Measurements from ENCODE around the gene ATP2B2.

The ATP2B2 gene

DNA sequence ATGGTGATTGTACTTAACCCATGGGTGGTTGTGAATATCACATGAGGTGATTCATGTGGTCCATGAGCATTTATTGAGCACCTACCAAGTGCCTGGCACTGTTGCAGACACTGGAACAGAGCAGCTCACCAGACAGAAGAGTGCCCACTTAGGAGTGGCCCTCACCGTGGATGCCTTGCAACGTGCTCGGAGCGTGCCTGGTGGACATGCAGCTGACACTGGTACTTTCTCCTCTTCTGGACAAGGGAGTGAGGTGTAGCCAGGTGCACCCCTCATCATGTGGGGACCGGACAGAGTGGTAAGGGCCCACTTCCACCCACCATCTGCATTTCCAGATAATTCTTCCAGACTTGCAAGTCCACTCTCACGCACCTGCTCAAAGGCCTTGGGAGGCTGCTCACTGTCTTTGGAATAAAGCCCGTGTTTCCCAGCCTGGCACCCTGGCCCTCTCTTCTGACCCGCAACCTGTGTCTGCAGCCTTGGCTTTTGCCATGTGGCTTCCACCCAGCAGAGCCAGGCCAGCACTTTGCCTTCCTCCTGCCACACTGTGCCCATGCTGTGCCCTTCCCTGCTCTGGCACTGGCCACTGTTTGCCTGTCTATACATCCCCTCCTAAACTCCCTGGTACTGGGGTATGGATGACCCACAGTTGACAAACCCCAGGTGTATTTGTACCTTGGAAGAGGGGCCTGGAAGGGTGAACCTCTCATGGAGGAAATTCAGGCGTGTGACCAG lies 93.6 kb downstream of the ATP2B2 start:
- Histone ChIP-seq H3K4me1 (ENCODE audit: control insufficient read depth in 1 of 2, insufficient read depth in 2 of 2, low read length in 2 of 2) (no peaks in the 10 kb centered on the region), H3K27ac (ENCODE audit: low read length) (no peak overlapping the region), H3K9me3 (ENCODE audit: control insufficient read depth in 1 of 2, low read length in 2 of 2) (no peaks in the 10 kb centered on the region), H3K36me3 (ENCODE audit: control insufficient read depth in 1 of 2, insufficient read depth in 2 of 2, low read length in 2 of 2) (no peaks in the 10 kb centered on the region), H3K27me3 (ENCODE audit: low read depth, low read length) (no peaks in the 10 kb centered on the region), H3K4me3 (ENCODE audit: low read depth in 1 of 2, low read length in 2 of 2) (no peak overlapping the region)

DNA sequence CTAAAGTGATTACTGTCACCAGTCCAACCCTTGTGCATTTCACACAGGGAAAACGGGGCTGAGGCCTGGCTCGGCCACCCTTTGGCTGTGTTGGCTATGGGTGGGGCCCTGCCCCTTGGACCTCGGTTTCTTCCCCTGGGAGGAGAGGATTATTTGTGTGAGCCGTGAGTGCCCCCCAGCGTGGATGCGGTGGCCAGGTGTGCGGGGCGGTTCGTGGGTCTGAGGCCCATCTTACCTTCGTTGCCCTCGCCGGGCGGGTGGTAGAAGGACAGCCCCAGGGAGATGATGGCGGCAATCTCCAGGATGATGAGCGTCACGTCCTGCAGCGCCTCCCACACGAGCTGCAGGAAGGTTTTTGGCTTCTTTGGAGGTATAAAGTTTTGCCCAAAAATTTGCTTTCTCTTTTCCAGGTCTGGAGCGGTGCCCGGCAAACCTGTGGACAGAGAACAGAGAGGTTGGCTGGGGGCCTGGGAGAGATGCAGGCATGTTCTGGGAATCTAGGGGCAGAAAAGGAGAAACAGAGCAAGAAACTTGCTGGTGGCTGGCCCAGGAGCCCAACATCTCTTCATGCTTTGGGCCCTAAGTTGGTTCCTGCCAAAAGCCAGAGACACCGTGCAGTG lies 94.9 kb downstream of the ATP2B2 start:
- Histone ChIP-seq H3K27ac (ENCODE audit: low read length) (no peak overlapping the region), H3K27me3 (ENCODE audit: low read depth, low read length) (no peaks in the 10 kb centered on the region), H3K9me3 (ENCODE audit: control insufficient read depth in 1 of 2, low read length in 2 of 2) (no peaks in the 10 kb centered on the region), H3K4me1 (ENCODE audit: control insufficient read depth in 1 of 2, insufficient read depth in 2 of 2, low read length in 2 of 2) (no peaks in the 10 kb centered on the region), H3K4me3 (ENCODE audit: low read depth in 1 of 2, low read length in 2 of 2) (no peak overlapping the region), H3K36me3 (ENCODE audit: control insufficient read depth in 1 of 2, insufficient read depth in 2 of 2, low read length in 2 of 2) (no peaks in the 10 kb centered on the region)

DNA sequence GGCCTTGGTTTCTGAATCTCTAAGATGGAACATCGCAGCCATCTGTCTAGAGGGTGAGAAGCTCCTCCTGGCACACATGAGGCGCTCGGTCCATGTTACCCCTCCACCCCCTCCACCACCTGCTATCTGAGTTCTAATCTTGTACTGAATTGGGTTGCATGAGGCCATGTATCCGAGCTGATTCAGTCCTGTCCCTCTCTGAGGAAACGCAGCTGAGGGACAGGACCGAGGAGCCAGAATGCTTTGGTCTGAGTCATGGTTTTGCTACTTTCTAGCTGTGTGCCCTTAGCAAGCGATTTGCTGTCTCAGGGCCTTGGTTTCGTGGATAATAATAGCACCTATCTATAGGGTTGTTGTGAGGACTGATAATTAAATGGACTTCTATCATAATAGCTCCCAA lies 96.7 kb downstream of the ATP2B2 start:
- Histone ChIP-seq H3K4me3 (ENCODE audit: low read depth in 1 of 2, low read length in 2 of 2) (no peak overlapping the region), H3K4me1 (ENCODE audit: control insufficient read depth in 1 of 2, insufficient read depth in 2 of 2, low read length in 2 of 2) (no peaks in the 10 kb centered on the region), H3K9me3 (ENCODE audit: control insufficient read depth in 1 of 2, low read length in 2 of 2) (no peaks in the 10 kb centered on the region), H3K27me3 (ENCODE audit: low read depth, low read length) (no peaks in the 10 kb centered on the region), H3K27ac (ENCODE audit: low read length) (no peak overlapping the region), H3K36me3 (ENCODE audit: control insufficient read depth in 1 of 2, insufficient read depth in 2 of 2, low read length in 2 of 2) (no peaks in the 10 kb centered on the region)

DNA sequence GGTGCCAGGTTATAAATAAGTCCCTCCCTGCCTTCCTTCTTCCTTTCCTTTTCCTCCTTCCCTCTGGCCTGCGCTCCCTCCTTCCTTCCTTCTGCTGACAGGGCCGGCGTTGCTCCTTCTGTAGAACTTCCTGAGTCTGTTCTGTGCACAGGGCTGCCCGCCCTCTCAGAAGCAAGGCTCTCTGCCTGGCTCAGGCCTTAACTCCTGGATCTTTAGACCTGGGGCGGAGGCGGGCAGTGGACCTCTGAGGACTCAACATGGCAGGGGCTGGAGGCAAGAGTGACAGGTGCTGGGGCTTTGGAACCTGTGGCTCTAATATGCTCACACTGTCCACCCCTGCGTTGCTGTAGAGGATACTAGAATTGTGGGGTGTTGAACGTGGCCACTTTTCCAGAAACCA lies 98.0 kb downstream of the ATP2B2 start:
- Histone ChIP-seq H3K4me1 (ENCODE audit: control insufficient read depth in 1 of 2, insufficient read depth in 2 of 2, low read length in 2 of 2) (no peaks in the 10 kb centered on the region), H3K9me3 (ENCODE audit: control insufficient read depth in 1 of 2, low read length in 2 of 2) (no peaks in the 10 kb centered on the region), H3K27me3 (ENCODE audit: low read depth, low read length) (no peaks in the 10 kb centered on the region), H3K36me3 (ENCODE audit: control insufficient read depth in 1 of 2, insufficient read depth in 2 of 2, low read length in 2 of 2) (no peaks in the 10 kb centered on the region), H3K27ac (ENCODE audit: low read length) (no peak overlapping the region), H3K4me3 (ENCODE audit: low read depth in 1 of 2, low read length in 2 of 2) (no peak overlapping the region)

DNA sequence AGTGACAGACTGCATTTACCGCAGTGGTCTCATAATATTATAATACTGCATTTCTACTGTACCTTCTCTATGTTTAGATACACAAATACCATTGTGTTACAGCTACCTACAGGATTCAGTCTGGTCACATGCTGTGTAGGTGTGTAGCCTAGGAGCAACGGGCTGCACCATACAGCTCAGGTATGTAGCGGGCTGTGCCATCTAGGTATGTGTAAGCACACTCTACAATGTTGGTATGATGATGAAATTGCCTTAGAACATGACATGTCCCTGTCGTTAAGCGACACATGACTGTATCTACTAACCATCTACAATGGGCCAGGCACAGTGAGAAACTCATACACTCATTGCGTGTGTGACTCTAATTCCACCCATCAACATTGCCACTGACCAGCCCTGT lies 99.0 kb downstream of the ATP2B2 start:
- Histone ChIP-seq H3K4me1 (ENCODE audit: control insufficient read depth in 1 of 2, insufficient read depth in 2 of 2, low read length in 2 of 2) (no peaks in the 10 kb centered on the region), H3K27ac (ENCODE audit: low read length) (no peak overlapping the region), H3K4me3 (ENCODE audit: low read depth in 1 of 2, low read length in 2 of 2) (no peak overlapping the region), H3K9me3 (ENCODE audit: control insufficient read depth in 1 of 2, low read length in 2 of 2) (no peaks in the 10 kb centered on the region), H3K27me3 (ENCODE audit: low read depth, low read length) (no peaks in the 10 kb centered on the region), H3K36me3 (ENCODE audit: control insufficient read depth in 1 of 2, insufficient read depth in 2 of 2, low read length in 2 of 2) (no peaks in the 10 kb centered on the region)

DNA sequence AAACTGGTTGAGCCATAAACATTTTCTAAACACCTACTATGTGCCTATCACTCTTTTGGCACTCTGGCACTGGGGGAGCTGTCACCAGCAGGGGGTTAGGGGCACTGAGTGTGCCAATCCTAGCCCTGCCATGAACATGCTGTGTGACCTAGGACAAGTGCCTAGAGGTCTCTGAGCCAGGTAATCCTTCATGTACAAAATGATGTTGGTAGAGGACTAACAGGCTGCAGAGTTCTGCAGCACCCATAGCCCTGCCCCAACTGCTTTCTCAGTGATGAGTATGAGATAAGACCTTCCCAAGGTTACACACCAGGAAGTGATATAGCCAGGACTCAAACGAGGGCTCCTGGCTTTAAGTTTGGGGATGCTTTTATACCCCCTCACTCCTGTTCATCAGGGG lies 99.6 kb downstream of the ATP2B2 start:
- Histone ChIP-seq H3K4me3 (ENCODE audit: low read depth in 1 of 2, low read length in 2 of 2) (no peak overlapping the region), H3K27ac (ENCODE audit: low read length) (no peak overlapping the region), H3K4me1 (ENCODE audit: control insufficient read depth in 1 of 2, insufficient read depth in 2 of 2, low read length in 2 of 2) (no peaks in the 10 kb centered on the region), H3K27me3 (ENCODE audit: low read depth, low read length) (no peaks in the 10 kb centered on the region), H3K9me3 (ENCODE audit: control insufficient read depth in 1 of 2, low read length in 2 of 2) (no peaks in the 10 kb centered on the region), H3K36me3 (ENCODE audit: control insufficient read depth in 1 of 2, insufficient read depth in 2 of 2, low read length in 2 of 2) (no peaks in the 10 kb centered on the region)

DNA sequence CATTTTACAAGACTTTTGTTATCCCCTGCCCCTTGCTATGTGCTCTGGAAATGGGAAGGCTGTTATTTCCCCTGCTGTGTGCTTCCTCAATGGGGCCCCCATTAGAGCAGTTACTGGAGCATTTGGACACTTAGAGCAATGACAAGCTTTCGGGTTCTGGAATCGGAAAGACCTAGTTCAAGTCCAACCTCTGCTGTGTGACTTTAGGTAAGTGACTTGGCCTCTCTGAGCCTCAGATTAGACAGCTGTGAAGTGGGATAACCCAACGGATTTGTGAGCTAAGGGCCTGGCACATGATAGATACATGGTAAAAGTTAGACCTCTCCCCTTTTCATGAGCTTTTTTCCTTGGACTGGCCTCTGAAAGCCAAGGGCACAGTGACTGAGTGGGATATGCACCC lies 100.5 kb downstream of the ATP2B2 start:
- H3K9me3 ChIP-seq (ENCODE audit: control insufficient read depth in 1 of 2, low read length in 2 of 2) = no peaks in the 10 kb centered on the region
- H3K4me3 ChIP-seq (ENCODE audit: low read depth in 1 of 2, low read length in 2 of 2) = no peak overlapping the region
- H3K4me1 ChIP-seq (ENCODE audit: control insufficient read depth in 1 of 2, insufficient read depth in 2 of 2, low read length in 2 of 2) = no peaks in the 10 kb centered on the region
- no peak overlapping the region for H3K27ac ChIP-seq (ENCODE audit: low read length)
- no peaks in the 10 kb centered on the region for H3K27me3 ChIP-seq (ENCODE audit: low read depth, low read length)
- no peaks in the 10 kb centered on the region for H3K36me3 ChIP-seq (ENCODE audit: control insufficient read depth in 1 of 2, insufficient read depth in 2 of 2, low read length in 2 of 2)

DNA sequence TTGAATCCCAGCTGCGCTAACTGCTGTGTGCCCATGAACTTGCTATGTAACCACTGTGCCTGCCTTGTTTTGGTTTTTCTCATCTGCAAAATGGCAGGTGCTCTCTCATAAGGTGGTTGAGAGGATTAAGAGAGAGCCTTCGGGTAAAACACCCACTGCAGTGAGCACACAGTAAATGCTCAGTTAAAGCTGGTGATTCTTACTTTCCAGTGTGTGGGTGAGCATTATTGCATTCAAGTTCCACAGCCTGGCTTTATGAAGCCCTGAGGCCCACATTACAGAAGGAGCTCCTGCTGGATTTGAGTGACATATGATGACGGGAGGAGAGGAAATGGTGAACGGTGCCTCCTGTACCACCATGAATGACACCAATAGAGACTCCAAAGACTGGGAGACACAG lies 101.0 kb downstream of the ATP2B2 start:
- H3K27ac ChIP-seq (ENCODE audit: low read length) = no peak overlapping the region
- H3K27me3 ChIP-seq (ENCODE audit: low read depth, low read length) = no peaks in the 10 kb centered on the region
- H3K4me1 ChIP-seq (ENCODE audit: control insufficient read depth in 1 of 2, insufficient read depth in 2 of 2, low read length in 2 of 2) = no peaks in the 10 kb centered on the region
- H3K4me3 ChIP-seq (ENCODE audit: low read depth in 1 of 2, low read length in 2 of 2) = no peak overlapping the region
- no peaks in the 10 kb centered on the region for H3K9me3 ChIP-seq (ENCODE audit: control insufficient read depth in 1 of 2, low read length in 2 of 2)
- no peaks in the 10 kb centered on the region for H3K36me3 ChIP-seq (ENCODE audit: control insufficient read depth in 1 of 2, insufficient read depth in 2 of 2, low read length in 2 of 2)

DNA sequence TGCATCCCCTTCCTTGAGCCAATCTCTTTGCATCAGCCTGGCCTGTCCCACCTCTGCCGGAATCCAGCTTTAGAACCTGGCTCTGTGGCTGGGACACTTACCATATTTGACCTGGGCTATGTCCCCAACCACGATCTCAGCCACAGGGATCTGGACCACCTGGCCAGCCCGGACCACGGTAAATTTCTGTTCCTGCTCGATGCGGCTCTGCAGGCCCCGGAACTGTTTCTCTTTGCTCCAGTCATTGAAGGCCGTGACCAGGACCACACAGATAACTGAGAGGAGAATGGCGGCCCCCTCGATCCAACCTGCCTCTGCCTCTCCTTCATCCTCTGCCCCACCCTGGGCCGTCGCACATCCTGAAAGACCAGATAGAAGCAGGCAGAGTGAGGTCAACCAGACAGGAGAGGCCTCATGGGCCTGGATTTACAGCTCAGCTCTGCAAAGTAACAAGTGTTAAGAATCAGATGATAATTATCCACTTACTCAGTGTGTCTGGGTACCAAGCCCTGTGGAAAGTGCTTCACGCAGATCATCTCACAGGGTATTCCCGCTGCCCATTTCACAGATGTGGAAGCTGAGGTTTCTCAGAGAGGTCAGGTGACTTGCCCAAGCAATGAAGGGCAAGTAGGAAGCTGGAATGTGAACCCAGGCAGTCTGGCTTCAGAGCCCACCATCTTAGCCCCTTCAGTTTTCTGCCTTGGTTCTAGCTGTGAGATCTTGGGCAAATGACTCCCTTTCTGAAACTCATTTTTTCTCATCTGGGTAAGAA lies 103.2 kb downstream of the ATP2B2 start:
- Histone ChIP-seq H3K27me3 (ENCODE audit: low read depth, low read length) (no peaks in the 10 kb centered on the region), H3K4me1 (ENCODE audit: control insufficient read depth in 1 of 2, insufficient read depth in 2 of 2, low read length in 2 of 2) (no peaks in the 10 kb centered on the region), H3K9me3 (ENCODE audit: control insufficient read depth in 1 of 2, low read length in 2 of 2) (no peaks in the 10 kb centered on the region), H3K4me3 (ENCODE audit: low read depth in 1 of 2, low read length in 2 of 2) (no peak overlapping the region), H3K27ac (ENCODE audit: low read length) (no peak overlapping the region), H3K36me3 (ENCODE audit: control insufficient read depth in 1 of 2, insufficient read depth in 2 of 2, low read length in 2 of 2) (no peaks in the 10 kb centered on the region)

DNA sequence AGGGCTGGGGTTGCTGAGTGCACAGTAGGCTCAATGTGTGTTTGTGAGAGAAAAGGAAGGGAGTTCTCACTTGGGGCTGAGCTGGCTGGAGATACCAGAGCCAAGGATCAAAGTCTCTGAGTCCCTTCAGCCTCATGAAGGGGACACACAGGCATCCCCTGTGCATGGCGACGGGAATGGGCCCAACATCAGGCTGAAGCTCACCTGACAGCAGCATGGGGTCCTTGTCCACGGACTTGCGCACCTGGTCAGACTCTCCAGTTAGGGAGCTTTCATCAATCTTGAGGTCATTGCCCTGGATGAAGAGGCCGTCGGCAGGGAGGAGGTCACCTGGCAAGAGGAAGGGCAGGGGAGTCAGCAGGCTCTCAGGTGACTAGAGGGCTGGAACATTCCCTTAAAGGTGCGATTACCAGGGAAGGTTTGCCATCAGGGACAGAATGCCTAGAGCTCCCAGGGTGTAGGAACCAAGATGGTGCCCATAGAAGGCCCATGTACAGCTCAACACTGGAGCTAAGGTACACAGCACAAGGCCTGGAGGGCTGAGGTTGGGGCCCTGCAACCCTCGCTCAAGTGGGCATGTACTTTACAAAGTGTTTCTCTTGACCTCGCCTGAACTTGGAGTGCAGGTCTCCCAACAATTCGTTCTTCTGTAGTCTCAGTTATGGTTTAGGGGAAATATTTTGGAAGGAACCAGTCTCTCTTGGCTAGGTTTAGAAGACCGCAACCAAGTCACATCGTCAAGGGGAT lies 104.5 kb downstream of the ATP2B2 start:
- Histone ChIP-seq H3K4me1 (ENCODE audit: control insufficient read depth in 1 of 2, insufficient read depth in 2 of 2, low read length in 2 of 2) (no peaks in the 10 kb centered on the region), H3K4me3 (ENCODE audit: low read depth in 1 of 2, low read length in 2 of 2) (no peak overlapping the region), H3K36me3 (ENCODE audit: control insufficient read depth in 1 of 2, insufficient read depth in 2 of 2, low read length in 2 of 2) (no peaks in the 10 kb centered on the region), H3K27me3 (ENCODE audit: low read depth, low read length) (no peaks in the 10 kb centered on the region), H3K27ac (ENCODE audit: low read length) (no peak overlapping the region), H3K9me3 (ENCODE audit: control insufficient read depth in 1 of 2, low read length in 2 of 2) (no peaks in the 10 kb centered on the region)

DNA sequence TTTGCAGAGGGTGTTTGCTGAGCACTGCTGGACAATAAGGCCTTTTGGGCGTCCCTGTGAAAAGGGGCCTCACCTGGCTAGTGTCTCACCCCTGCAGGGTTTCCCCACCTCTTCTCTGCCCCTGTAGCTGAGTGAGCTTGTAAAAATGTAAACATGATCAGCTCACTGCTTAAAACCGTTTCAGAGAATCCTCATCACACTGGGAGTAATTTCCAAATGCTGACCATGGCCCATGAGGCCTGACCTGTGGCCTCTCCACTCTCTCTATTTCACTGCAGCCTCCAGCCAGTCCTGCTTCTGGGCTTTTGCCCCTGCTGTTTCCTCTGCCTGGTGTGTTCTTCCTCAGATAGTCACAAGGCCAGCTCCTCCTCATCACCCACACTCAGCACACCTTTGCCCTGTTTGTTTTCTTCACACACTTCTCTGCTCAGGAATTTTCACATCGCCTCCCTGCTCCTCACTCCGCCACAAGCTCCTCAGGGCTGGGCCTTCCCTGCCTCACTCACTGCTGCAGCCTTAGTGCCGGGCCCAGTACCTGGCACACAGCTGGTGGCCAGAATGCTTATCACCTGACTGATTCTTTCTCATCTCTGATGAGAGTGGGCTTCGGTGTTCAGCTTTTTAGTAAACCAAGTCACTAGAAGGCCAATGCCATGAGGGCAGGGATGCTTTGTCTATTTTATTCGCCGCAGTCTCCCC lies 105.2 kb downstream of the ATP2B2 start:
- Histone ChIP-seq H3K27ac (ENCODE audit: low read length) (no peak overlapping the region), H3K9me3 (ENCODE audit: control insufficient read depth in 1 of 2, low read length in 2 of 2) (no peaks in the 10 kb centered on the region), H3K36me3 (ENCODE audit: control insufficient read depth in 1 of 2, insufficient read depth in 2 of 2, low read length in 2 of 2) (no peaks in the 10 kb centered on the region), H3K4me1 (ENCODE audit: control insufficient read depth in 1 of 2, insufficient read depth in 2 of 2, low read length in 2 of 2) (no peaks in the 10 kb centered on the region), H3K27me3 (ENCODE audit: low read depth, low read length) (no peaks in the 10 kb centered on the region), H3K4me3 (ENCODE audit: low read depth in 1 of 2, low read length in 2 of 2) (no peak overlapping the region)
